GM12878 (cell line): ENCODE data around the gene GAL3ST2. TPM values are rescaled to one million over a fixed set of nuclear protein-coding genes. Genes with fewer than 3 reads are reported as not detected.

ENCODE experiments used
- CEBPZ ChIP-seq: fragments of 150-350 bp; IDR thresholded peaks from 2 replicates; pipeline ENCODE4 v1.6.1; 2016; ENCODE audit warnings: low read depth, low read length
- NBN ChIP-seq: fragments of 450-650 bp; IDR thresholded peaks from 2 replicates; pipeline ENCODE4 v1.6.1; 2016
- PAX5 ChIP-seq: IDR thresholded peaks from 2 replicates; pipeline ENCODE4 v1.6.1; 2011; ENCODE audit warnings: low read depth, low read length, borderline replicate concordance
- POLR2AphosphoS2 ChIP-seq: IDR thresholded peaks from 2 replicates; pipeline ENCODE4 v1.6.1; 2011; ENCODE audit warnings: low read depth, mild to moderate bottlenecking, low read length, improper control_type of control experiment, moderate library complexity
- RUNX3 ChIP-seq: IDR thresholded peaks from 2 replicates; pipeline ENCODE4 v1.6.1; 2012; ENCODE audit warnings: low read length, inconsistent platforms
- SIN3A ChIP-seq: IDR thresholded peaks from 2 replicates; pipeline ENCODE4 v1.6.1; 2012; ENCODE audit warnings: low read depth, low read length, improper control_type of control experiment
- ZNF217 ChIP-seq: fragments of 450-650 bp; IDR thresholded peaks from 2 replicates; pipeline ENCODE4 v1.6.1; 2017; ENCODE audit warnings: antibody characterized with exemption, mild to moderate bottlenecking
- polyA plus RNA-seq, 11 experiments: library from polyadenylated mRNA; depleted of rRNA in 4 of 11; unstranded in 6 of 11; stranded (reverse) in 5 of 11; fragments of >200 nt; fragmentation: Nextera tagmentation in 4 of 11; fragmentation: Illumina TruSeq in 1 of 11; extraction: Ambion mirVana in 4 of 11; extraction: Trizol in 1 of 11; gene quantifications; 1 replicate in 1 of 11; 2 replicates in 10 of 11; pipeline versions ENCODE4 v1.2.1 to v1.2.3, GENCODE V29; 2011 to 2016; ENCODE audit warnings: inconsistent platforms in 2 of 11, missing spikeins in 2 of 11, low read depth in 1 of 11
- total RNA-seq, 4 experiments: library from RNA; depleted of rRNA in 3 of 4; stranded (reverse); fragments of >200 nt in 3 of 4; fragmentation: Illumina TruSeq in 1 of 4; extraction: Trizol in 1 of 4; gene quantifications; 2 replicates each; pipeline versions ENCODE4 v1.2.1 to v1.2.3, GENCODE V29; 2013 to 2021
- TF ChIP-seq, protein P1 (sequence below): fragments of 450-650 bp; IDR thresholded peaks from 2 replicates; pipeline ENCODE4 v1.6.1; 2017; ENCODE audit warnings: antibody characterized with exemption, mild to moderate bottlenecking, moderate library complexity

The GAL3ST2 gene
- total and polyA plus RNA-seq, 10 of the 15 experiments (the other 5 are each of a cell fraction or from before 2014, with no cell fraction given) = 0.09 to 0.36 (median 0.11) TPM; not detected in 7

GRCh38 chr2:241750076-241750840 is 26.4 kb upstream of the GAL3ST2 start (continued):
- no peak for TF ChIP-seq CEBPZ
- no peak for TF ChIP-seq ZNF217
- no peak for TF ChIP-seq NBN
- no peak for TF ChIP-seq RUNX3
- no peak for TF ChIP-seq POLR2AphosphoS2
- TF ChIP-seq, protein P1, sequence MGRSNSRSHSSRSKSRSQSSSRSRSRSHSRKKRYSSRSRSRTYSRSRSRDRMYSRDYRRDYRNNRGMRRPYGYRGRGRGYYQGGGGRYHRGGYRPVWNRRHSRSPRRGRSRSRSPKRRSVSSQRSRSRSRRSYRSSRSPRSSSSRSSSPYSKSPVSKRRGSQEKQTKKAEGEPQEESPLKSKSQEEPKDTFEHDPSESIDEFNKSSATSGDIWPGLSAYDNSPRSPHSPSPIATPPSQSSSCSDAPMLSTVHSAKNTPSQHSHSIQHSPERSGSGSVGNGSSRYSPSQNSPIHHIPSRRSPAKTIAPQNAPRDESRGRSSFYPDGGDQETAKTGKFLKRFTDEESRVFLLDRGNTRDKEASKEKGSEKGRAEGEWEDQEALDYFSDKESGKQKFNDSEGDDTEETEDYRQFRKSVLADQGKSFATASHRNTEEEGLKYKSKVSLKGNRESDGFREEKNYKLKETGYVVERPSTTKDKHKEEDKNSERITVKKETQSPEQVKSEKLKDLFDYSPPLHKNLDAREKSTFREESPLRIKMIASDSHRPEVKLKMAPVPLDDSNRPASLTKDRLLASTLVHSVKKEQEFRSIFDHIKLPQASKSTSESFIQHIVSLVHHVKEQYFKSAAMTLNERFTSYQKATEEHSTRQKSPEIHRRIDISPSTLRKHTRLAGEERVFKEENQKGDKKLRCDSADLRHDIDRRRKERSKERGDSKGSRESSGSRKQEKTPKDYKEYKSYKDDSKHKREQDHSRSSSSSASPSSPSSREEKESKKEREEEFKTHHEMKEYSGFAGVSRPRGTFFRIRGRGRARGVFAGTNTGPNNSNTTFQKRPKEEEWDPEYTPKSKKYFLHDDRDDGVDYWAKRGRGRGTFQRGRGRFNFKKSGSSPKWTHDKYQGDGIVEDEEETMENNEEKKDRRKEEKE = no peak
- TF ChIP-seq SIN3A = no peak
- no peak for TF ChIP-seq PAX5
